Measurements from ENCODE around the gene ZNF330.
"Not testable (repeated sequence)": the region's sequence is repeated elsewhere in the genome, so short reads cannot be mapped to it uniquely, and the experiment has no call there.

Gene ZNF330

GRCh38 chr4:141220691-141221659, at the start of gene ZNF330:
ZNF330 (plus strand) TSS chr4:141220895; CDS start chr4:141222372, 1,477 bp downstream.
- H3K36me3 ChIP-seq (ENCODE audit: control insufficient read depth, insufficient read depth, low read length), result no peaks in the 10 kb centered on the region; the same call in 1 of the 2 replicates
- no peaks in the 10 kb centered on the region for H3K9me3 ChIP-seq (ENCODE audit: control insufficient read depth, insufficient read depth, low read length)
- H3K27ac ChIP-seq (ENCODE audit: low read length), result no peak within 1 kb of the TSS
- peak within 1 kb of the TSS; percentile 72 for H3K4me3 ChIP-seq (ENCODE audit: low read length)
- H3K27me3 ChIP-seq (ENCODE audit: control insufficient read depth, insufficient read depth, low read length), result no peaks in the 10 kb centered on the region
- H3K4me1 ChIP-seq (ENCODE audit: control insufficient read depth, insufficient read depth, low read length), result peaks cover 4% of the 10 kb centered on the region; the same call in 1 of the 2 replicates
- DNase-seq (ENCODE audit: low read depth, low spot score), result peak; percentile 63
- WGBS (ENCODE audit: insufficient coverage, insufficient read length), result no CpG with 5 or more reads among the region's 57 CpGs

DNA sequence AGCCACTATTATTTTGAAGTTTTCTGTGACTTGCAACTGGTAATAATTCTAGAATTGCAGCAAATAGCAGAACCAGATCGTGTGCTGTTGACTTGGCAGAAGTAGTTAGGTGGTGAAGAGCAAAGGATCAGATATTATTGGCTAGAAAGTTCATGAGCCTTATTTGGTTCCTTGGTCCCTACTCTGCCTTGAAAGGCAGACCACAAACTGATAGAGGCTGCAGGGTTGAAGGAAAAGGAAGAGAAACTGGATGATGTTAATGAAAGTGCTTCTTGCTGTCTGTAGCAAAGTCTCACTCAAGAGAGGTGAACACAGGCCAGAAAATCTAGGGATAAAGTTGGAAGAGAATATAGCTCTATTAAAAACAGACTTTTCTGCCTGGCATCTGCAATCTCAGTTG, 46.2 kb upstream of the ZNF330 start:
- Histone ChIP-seq H3K27me3 (ENCODE audit: control insufficient read depth, insufficient read depth, low read length) (no peaks in the 10 kb centered on the region), H3K27ac (ENCODE audit: low read length) (no peak overlapping the region), H3K4me3 (ENCODE audit: low read length) (no peak overlapping the region), H3K36me3 (ENCODE audit: control insufficient read depth, insufficient read depth, low read length) (no peaks in the 10 kb centered on the region), H3K4me1 (ENCODE audit: control insufficient read depth, insufficient read depth, low read length) (no peaks in the 10 kb centered on the region), H3K9me3 (ENCODE audit: control insufficient read depth, insufficient read depth, low read length) (no peaks in the 10 kb centered on the region)
- no CpG with 5 or more reads among the region's 1 CpG for WGBS (ENCODE audit: insufficient coverage, insufficient read length)
- no peak for DNase-seq (ENCODE audit: low read depth, low spot score)

DNA sequence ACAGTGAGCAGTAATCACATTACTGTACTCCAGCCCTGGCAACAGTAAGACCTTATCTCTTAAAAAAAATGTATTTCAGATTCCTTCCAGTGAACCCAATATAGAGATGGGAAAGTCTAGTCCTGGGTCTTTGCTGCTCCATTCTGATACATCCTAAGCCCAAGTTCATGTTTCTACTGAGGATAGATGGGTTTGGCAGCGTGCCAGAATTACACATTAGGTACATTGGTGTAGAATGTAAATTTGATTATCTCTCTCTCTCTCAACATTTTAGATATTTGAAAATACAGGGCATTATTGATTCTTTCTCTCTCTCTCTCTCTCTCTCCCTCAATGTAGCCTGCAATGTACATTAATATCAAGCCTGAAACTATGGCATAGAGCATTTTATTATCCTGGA, 43.5 kb upstream of the ZNF330 start:
- no CpG with 5 or more reads among the region's 1 CpG for WGBS (ENCODE audit: insufficient coverage, insufficient read length)
- no peak for DNase-seq (ENCODE audit: low read depth, low spot score)
- Histone ChIP-seq H3K4me3 (ENCODE audit: low read length) (no peak overlapping the region), H3K9me3 (ENCODE audit: control insufficient read depth, insufficient read depth, low read length) (no peaks in the 10 kb centered on the region), H3K27ac (ENCODE audit: low read length) (no peak overlapping the region), H3K4me1 (ENCODE audit: control insufficient read depth, insufficient read depth, low read length) (no peaks in the 10 kb centered on the region), H3K36me3 (ENCODE audit: control insufficient read depth, insufficient read depth, low read length) (no peaks in the 10 kb centered on the region), H3K27me3 (ENCODE audit: control insufficient read depth, insufficient read depth, low read length) (no peaks in the 10 kb centered on the region)

DNA sequence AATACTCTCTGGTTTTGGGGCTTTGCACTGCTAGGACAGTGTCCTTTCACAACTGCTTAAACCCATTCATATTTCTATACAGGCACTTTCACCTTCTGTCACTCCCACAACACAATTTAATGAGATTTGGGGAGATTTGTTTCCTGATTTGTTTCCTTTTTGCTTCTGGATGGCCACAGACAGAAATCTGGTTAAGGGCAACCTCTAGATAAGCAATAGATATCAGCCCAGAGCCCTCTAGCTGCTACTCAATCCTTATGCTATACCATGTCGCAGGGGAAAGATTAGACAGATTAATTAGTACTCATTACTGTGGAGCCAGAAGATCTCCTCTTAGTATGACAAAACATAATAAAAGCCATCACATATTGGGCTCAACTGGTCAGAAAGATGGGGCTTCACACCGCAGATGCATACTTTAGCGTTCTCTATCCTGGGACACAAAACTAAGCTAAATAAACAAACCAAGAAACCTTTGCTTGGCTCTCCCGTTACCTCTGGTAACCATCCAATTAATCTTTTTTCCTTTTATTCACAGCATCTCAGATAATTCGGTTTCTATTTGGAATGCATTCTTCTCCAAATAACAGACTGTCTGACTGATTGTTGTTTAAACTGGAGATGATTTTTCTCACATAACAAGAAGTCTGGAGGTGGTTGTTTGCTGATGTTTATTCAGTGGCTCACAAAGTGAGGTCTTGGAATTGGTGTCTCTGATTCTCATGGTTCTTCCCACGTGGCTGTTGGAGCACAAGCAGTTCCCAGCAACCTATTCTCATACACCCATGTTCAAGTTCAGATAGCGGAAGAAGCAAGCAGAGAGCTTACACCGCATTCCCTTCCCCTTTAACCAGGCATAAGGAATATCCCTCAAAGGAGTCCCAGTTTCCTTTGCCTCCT, 41.0 kb upstream of the ZNF330 start:
- WGBS (ENCODE audit: insufficient coverage, insufficient read length), result no CpG with 5 or more reads among the region's 8 CpGs
- DNase-seq (ENCODE audit: low read depth, low spot score), result no peak
- no peaks in the 10 kb centered on the region for H3K4me1 ChIP-seq (ENCODE audit: control insufficient read depth, insufficient read depth, low read length)

DNA sequence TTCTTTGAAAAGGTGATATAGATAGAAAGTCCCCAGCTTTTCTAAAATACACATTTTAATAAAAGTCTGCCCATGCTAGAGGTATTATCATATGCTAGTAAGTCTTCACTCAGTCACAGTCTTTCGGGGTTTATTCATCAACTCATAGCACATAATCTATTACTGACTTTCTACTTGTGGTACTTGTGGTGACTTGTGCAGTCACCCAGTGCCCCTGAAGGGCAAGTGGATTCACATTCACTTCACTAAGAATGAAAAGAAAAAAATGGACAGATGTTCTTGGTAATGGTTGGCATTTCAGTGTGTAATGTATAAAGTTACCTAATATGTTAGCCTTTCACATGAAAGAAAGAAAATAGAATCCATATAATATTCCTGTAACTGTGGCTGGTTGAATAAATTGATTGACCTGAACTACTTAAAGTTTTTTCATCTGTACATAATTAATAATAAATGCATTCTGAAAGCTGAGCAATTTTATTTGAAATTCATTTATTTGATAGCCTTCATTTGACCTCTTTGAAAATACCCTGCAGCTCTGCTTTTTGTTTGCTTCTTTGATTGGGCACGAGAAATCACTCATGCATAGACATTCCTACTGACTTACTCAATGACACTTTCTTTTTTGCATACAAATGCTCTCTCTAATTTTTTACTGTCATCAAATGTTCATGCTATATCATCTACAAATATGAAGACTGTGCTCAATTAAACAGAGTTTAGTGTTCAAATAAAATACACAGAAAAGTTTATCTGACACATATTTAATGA, 39.5 kb upstream of the ZNF330 start:
- H3K4me1 ChIP-seq (ENCODE audit: control insufficient read depth, insufficient read depth, low read length), result no peaks in the 10 kb centered on the region
- H3K9me3 ChIP-seq (ENCODE audit: control insufficient read depth, insufficient read depth, low read length), result no peaks in the 10 kb centered on the region
- no peak overlapping the region for H3K27ac ChIP-seq (ENCODE audit: low read length)
- no peaks in the 10 kb centered on the region for H3K36me3 ChIP-seq (ENCODE audit: control insufficient read depth, insufficient read depth, low read length)
- no peaks in the 10 kb centered on the region for H3K27me3 ChIP-seq (ENCODE audit: control insufficient read depth, insufficient read depth, low read length)
- no peak overlapping the region for H3K4me3 ChIP-seq (ENCODE audit: low read length)
- no peak for DNase-seq (ENCODE audit: low read depth, low spot score)
- no CpG with 5 or more reads among the region's 2 CpGs for WGBS (ENCODE audit: insufficient coverage, insufficient read length)

More for the DNA sequence above, 41.0 kb upstream of the ZNF330 start:
- H3K4me3 ChIP-seq (ENCODE audit: low read length), result no peak overlapping the region
- no peaks in the 10 kb centered on the region for H3K27me3 ChIP-seq (ENCODE audit: control insufficient read depth, insufficient read depth, low read length)
- H3K36me3 ChIP-seq (ENCODE audit: control insufficient read depth, insufficient read depth, low read length), result no peaks in the 10 kb centered on the region
- H3K9me3 ChIP-seq (ENCODE audit: control insufficient read depth, insufficient read depth, low read length), result no peaks in the 10 kb centered on the region
- no peak overlapping the region for H3K27ac ChIP-seq (ENCODE audit: low read length)

- H3K9me3 ChIP-seq (ENCODE audit: control insufficient read depth, insufficient read depth, low read length); H3K27me3 ChIP-seq (ENCODE audit: control insufficient read depth, insufficient read depth, low read length); H3K4me3 ChIP-seq (ENCODE audit: low read length); DNase-seq (ENCODE audit: low read depth, low spot score); H3K36me3 ChIP-seq (ENCODE audit: control insufficient read depth, insufficient read depth, low read length); H3K27ac ChIP-seq (ENCODE audit: low read length); H3K4me1 ChIP-seq (ENCODE audit: control insufficient read depth, insufficient read depth, low read length): not testable (repeated sequence)
- WGBS (ENCODE audit: insufficient coverage, insufficient read length), result no CpG with 5 or more reads among the region's 2 CpGs
These were observed 37.2 kb upstream of the ZNF330 start for GRCh38 chr4:141183491-141183890.

GRCh38 chr4:141192564-141192963, 28.1 kb upstream of the ZNF330 start:
- no CpG with 5 or more reads among the region's 2 CpGs for WGBS (ENCODE audit: insufficient coverage, insufficient read length)
- H3K27ac ChIP-seq (ENCODE audit: low read length), result no peak overlapping the region
- H3K4me3 ChIP-seq (ENCODE audit: low read length), result no peak overlapping the region

DNA sequence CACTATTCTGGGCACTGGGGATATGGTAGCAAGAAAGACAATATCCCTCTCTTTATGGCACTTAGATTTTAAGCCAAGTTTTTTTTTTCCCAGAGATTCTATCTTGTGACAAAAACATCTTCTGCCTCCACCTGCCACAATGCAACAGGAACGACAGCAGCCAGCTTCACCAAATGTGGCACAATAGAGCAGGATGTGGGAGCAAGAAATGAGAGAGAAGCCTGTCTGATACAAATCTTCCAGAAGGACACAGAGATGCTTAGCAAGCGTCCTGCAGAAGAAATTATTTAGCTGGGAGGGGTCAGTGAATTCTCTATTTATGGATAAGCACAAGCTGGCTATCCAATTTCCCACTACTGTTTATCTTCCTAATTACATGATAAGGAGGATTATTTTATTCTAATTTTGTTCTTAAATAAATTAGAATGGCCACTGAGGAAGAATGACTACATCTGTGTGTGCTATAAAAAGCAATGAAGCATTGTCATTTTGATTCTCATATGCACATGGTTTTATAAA, 27.1 kb upstream of the ZNF330 start:
- Histone ChIP-seq H3K36me3 (ENCODE audit: control insufficient read depth, insufficient read depth, low read length) (no peaks in the 10 kb centered on the region), H3K27me3 (ENCODE audit: control insufficient read depth, insufficient read depth, low read length) (no peaks in the 10 kb centered on the region), H3K9me3 (ENCODE audit: control insufficient read depth, insufficient read depth, low read length) (no peaks in the 10 kb centered on the region), H3K27ac (ENCODE audit: low read length) (no peak overlapping the region), H3K4me3 (ENCODE audit: low read length) (no peak overlapping the region), H3K4me1 (ENCODE audit: control insufficient read depth, insufficient read depth, low read length) (no peaks in the 10 kb centered on the region)
- WGBS (ENCODE audit: insufficient coverage, insufficient read length), result no CpG with 5 or more reads among the region's 2 CpGs
- no peak for DNase-seq (ENCODE audit: low read depth, low spot score)

More at GRCh38 chr4:141192564-141192963, 28.1 kb upstream of the ZNF330 start:
- Histone ChIP-seq H3K4me1 (ENCODE audit: control insufficient read depth, insufficient read depth, low read length) (no peaks in the 10 kb centered on the region), H3K9me3 (ENCODE audit: control insufficient read depth, insufficient read depth, low read length) (no peaks in the 10 kb centered on the region), H3K27me3 (ENCODE audit: control insufficient read depth, insufficient read depth, low read length) (no peaks in the 10 kb centered on the region), H3K36me3 (ENCODE audit: control insufficient read depth, insufficient read depth, low read length) (no peaks in the 10 kb centered on the region)
- no peak for DNase-seq (ENCODE audit: low read depth, low spot score)

- Histone ChIP-seq H3K36me3 (ENCODE audit: control insufficient read depth, insufficient read depth, low read length) (no peaks in the 10 kb centered on the region), H3K27ac (ENCODE audit: low read length) (no peak overlapping the region), H3K27me3 (ENCODE audit: control insufficient read depth, insufficient read depth, low read length) (no peaks in the 10 kb centered on the region), H3K4me1 (ENCODE audit: control insufficient read depth, insufficient read depth, low read length) (no peaks in the 10 kb centered on the region), H3K9me3 (ENCODE audit: control insufficient read depth, insufficient read depth, low read length) (no peaks in the 10 kb centered on the region), H3K4me3 (ENCODE audit: low read length) (no peak overlapping the region)
- no peak for DNase-seq (ENCODE audit: low read depth, low spot score)
- no CpG with 5 or more reads among the region's 2 CpGs for WGBS (ENCODE audit: insufficient coverage, insufficient read length)
These were observed 25.5 kb upstream of the ZNF330 start for GRCh38 chr4:141195095-141195707.

All from iPS DF 6.9 (cell line).